ENCODE data around the gene CNOT10.
"Not testable (repeated sequence)": the region's sequence is repeated elsewhere in the genome, so short reads cannot be mapped to it uniquely, and the experiment has no call there.

DNA sequence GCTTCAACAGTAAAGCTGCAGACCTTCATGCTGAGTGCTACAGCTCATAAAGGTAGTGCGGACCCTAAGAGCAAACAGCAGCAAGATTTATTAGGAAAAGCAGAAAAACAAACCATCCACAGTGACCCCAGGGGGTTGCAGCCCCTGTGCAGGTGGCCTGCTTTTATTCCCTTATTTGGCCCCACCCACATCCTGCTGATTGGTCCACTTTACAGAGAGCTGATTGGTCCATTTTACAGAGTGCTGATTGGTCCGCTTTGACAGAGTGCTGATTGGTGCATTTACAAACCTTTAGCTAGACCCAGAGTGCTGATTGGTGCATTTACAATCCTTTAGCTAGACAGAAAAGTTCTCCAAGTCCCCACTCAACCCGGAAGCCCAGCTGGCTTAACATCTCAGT, 11.3 kb upstream of the CNOT10 start:
- TF ChIP-seq, protein P1, sequence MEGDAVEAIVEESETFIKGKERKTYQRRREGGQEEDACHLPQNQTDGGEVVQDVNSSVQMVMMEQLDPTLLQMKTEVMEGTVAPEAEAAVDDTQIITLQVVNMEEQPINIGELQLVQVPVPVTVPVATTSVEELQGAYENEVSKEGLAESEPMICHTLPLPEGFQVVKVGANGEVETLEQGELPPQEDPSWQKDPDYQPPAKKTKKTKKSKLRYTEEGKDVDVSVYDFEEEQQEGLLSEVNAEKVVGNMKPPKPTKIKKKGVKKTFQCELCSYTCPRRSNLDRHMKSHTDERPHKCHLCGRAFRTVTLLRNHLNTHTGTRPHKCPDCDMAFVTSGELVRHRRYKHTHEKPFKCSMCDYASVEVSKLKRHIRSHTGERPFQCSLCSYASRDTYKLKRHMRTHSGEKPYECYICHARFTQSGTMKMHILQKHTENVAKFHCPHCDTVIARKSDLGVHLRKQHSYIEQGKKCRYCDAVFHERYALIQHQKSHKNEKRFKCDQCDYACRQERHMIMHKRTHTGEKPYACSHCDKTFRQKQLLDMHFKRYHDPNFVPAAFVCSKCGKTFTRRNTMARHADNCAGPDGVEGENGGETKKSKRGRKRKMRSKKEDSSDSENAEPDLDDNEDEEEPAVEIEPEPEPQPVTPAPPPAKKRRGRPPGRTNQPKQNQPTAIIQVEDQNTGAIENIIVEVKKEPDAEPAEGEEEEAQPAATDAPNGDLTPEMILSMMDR (IDR thresholded peaks at IDR 0.05; ENCODE audit: low read length) = not testable (repeated sequence)
- TF ChIP-seq EZH2 (IDR thresholded peaks at IDR 0.05; ENCODE audit: borderline replicate concordance, low read length) = not testable (repeated sequence)

All from OCI-LY1 (cell line).